ENCODE data around the gene MYADM.
A peak's percentile ranks its signal among the peaks of the same experiment; 100 is the strongest.
"Not testable (repeated sequence)": the region's sequence is repeated elsewhere in the genome, so short reads cannot be mapped to it uniquely, and the experiment has no call there.

The MYADM gene, protein sequence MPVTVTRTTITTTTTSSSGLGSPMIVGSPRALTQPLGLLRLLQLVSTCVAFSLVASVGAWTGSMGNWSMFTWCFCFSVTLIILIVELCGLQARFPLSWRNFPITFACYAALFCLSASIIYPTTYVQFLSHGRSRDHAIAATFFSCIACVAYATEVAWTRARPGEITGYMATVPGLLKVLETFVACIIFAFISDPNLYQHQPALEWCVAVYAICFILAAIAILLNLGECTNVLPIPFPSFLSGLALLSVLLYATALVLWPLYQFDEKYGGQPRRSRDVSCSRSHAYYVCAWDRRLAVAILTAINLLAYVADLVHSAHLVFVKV

DNA sequence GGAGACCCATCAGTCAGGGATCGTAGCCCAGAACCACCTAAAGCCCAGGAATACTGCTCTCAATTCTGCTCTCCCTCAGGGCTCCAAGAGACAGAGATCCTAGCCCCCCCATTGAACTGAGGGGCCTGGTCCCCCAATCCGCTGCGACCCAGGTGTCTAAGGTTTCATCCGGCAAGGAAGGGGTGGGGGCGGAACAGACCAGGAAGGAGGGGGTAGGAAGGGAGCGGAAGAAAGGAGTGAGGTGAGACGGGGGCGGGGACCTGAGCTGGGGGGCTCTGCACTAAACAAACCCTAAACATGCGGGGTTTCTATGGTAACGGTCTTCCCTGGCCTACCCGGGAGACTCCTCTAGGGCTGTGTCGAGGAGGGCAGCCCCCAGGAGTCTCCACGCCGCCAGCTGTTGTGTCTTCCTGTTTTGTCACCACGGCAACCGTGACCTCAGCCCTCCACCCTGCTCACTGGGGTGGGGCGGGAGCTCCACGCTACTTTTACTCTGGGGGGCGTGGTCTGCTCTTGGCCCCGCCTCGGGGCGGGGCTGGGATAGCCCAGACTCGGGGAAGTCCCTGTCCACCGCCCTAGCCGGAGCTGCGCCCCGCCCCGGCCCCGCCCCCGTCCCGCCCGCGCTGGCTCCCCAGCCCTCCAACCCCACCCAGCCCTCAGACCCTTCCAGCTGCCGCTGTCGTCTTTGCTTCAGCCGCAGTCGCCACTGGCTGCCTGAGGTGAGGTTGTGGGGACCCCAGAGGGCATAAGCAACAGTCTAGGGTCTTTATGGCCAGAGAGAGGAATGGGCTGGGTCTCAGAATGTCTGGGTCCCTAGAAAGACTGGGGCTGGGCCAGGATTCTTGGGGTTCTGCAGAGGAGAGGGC, at the start of gene MYADM:
MYADM (plus strand) TSS at position 659 of the 866 bp plus-strand sequence. CDS start 5,647 bp downstream, outside the sequence.
- DNase-seq: peak; percentile 99

DNA sequence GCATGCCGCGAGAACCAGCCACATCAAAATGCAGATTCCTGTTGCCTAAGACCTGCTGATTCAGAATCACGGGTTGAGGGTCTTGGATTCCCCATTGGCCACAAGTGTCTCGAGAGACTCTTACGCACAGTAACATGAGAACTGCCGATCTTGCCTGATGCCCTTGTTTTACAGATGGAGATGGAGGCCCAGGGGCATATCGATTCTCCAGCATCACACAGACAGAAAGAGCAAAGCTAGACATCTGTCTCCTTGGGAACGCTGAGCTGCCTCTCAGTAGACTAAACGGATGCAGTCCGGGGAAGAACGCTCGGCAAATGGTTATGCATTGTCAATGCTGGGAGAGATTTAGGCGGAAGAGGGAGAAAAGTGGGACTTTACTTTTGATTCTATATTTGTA, 48.9 kb upstream of the MYADM start:
- no peak for DNase-seq

DNA sequence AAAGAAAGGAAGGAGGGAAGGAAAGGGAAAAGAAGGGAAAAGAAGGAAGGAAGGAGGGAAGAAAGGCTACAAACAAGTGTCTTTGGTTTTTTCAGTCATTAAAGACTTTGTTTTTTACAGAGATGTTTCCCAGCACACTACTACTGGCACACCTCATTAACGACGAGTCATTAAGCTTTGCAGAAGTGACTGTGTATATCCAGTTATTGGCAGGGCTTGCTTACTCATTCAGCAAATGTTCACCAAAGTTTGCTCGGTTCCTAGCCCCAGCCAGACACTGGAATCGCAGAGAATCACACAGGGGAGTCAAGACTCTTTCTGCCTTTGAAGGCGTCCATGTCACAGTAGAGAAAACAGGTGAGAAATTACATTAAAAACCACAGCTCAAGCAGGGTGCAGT, 47.8 kb upstream of the MYADM start:
- DNase-seq: no peak

DNA sequence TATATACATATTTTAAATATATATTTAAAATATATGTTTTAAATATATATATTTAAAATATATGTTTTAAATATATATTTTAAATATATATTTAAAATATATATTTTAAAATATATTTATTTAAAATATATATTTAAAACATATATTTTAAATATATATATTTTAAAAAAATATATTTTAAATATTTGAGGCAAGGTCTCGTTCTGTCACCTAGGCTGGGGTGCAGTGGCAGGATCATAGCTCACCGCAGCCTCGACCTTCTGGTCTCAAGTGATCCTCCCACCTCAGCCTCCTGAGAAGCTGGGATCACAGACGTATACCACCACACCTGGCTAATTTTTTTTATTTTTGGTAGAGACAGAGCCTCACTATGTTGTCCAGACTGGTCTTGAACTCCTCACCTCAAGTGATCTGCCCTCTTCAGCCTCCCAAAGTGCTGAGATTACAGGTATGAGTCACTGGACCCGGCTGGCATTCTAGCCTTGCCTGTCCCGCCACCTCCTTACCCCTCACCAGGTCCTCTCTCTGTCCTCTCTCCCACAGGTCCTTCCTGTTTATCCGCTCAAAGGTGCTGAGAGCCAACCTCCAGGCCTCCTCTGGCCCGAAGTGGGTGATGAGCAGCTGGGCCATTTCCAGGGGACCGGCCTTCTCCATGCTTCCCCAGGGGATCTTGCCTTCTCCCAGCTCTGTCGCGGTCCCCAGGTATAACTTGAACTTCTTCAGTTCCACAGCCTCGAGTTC, 44.1 kb upstream of the MYADM start:
- no peak for DNase-seq

DNA sequence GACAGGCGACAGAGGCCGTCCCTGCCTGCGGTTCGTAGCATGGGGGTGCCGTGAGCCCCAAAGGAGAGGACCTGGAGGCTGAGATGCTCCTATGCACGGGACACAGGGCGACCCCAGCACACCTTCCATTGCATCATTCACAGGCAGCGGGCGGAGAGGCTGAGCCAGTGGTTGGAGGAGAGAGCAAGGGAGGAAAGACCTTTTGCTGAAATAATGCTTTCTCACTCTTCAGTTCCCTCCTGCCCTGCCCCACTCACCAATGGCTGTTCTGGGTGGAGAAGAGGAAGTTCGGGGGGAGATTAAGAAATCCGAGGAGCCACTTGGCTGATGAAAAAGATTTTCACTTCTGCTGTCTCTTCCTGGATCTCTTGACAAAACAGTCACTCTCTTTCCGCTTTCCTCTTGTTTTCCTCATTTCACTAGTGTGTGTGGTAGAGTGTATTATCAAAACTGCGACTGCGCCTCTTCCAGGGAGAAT, 43.5 kb upstream of the MYADM start, which contains the start of gene NLRP12:
NLRP12 (minus strand) TSS at position 181 of the 478 bp plus-strand sequence; CDS start at position 41, 140 bp downstream.
- peak; percentile 26 for DNase-seq

DNA sequence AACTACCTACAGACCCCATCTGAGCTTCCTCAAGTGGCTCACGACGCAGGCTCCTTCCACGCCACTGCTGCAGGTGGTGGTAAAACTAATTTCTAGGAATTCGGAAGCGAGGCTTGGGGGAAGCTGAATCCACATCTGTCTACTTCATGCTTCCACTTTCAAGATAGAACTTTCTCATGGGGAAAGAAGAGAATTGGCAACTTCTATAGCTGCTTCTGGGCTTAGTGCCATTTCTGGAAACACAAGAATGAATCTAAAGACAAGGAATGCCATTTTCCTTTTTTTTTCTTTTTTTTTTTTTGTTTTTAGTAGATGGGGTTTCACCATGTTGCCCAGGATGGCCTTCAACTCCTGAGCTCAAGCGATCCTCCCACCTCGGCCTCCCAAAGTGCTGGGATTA, 40.8 kb upstream of the MYADM start:
- DNase-seq: no peak

DNA sequence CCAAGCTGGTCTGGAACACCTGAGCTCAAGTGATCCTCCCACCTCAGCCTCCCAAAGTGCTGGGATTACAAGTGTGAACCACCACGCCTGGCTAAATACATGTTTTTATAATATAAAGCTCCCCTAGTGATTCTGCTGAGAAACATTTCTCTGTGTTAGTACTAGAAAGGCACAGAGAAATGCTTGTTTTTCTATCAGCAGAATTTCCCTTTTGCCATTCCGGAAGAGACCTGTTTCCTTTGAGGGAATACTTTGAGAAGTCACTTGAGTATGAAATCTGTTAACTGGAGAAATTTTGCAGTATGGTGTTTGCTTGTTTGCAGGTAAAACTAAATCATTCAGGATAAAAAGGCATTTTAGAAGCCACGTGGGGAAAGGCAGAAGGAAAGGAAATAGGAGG, 39.2 kb upstream of the MYADM start:
- no peak for DNase-seq

DNA sequence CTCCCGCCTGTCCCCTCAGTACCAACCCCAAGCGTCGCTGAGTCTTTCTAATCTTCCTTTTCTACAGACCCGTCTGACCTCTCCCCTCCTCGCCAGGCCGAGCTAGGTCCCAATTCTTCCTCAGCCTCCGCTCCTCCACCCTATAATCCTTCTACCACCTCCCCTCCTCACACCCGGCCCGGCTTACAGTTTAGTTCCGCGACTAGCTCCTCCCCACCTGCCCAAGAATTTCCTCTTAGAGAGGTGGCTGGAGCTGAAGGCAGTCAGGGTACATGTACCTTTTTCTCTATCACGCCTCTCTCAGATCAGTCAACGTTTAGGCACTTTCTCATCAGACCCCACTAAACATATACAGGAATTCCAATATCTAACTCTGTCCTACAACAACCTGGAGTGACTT, 34.8 kb upstream of the MYADM start:
- not testable (repeated sequence) for DNase-seq

DNA sequence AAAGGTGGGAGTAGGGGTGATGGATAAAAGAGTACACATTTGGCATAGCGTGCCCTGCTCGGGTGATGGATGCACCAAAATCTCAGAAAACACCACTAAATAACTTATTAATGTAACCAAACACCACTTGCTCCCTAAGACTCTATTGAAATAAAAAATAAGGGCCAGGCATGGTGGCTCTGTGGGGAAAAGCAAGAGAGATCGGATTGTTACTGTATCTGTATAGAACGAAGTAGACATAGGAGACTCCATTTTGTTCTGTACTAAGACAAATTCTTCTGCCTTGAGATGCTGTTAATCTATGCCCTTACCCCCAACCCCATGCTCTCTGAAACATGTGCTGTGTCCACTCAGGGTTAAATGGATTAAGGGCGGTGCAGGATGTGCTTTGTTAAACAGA, 29.2 kb upstream of the MYADM start:
- DNase-seq: not testable (repeated sequence)

DNA sequence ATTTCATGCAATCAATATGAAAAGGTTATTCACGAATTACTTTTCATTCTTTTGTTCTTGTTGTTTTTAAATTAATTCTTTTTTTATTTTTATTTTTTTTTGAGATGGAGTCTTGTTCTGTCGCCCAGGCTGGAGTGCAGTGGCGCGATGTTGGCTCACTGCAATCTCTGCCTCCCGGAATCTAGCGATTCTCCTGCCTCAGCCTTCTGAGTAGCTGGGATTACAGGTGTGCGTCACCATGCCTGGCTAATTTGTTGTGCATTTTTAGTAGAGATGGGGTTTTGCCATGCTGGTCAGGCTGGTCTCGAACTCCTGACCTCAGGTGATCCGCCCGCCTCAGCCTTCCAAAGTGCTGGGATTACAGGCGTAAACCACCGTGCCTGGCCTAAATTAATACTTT, 27.4 kb upstream of the MYADM start:
- not testable (repeated sequence) for DNase-seq

DNA sequence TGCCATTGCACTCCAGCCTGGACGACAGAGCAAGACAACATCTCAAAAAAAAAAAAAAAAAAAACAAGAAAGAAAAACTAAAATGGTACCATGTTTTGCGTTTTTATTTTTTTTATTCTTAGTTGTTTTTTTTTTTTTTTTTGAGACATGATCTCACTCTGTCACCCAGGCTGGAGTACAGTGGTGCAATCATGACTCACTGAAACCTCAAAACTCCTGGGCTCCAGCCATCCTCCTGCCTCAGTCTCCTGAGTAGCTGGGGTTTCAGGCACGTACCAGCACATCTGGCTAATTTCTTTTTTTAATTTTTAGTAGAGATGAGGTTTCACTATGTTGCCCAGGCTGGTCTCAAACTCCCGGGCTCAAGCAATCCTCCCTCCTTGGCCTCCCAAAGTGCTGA, 26.8 kb upstream of the MYADM start:
- not testable (repeated sequence) for DNase-seq

DNA sequence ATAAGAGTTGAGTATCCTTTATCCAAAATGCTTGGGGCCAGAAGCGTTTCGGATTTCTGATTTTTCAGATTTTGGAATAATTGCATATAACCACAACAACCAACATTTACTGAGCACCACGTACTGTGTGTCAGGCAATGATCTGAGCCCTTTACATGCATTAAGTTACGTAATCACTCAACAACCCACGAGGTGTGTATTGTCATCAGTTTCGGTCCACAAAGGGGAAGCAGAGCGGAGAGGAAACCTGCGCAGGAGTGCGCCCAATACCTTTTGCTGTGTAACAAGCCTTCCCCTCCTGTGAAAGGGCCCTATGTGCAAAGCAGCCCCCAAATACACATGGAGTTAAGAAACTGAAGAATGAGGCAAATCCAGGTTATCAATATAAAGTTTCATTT, 22.8 kb upstream of the MYADM start:
- DNase-seq: no peak

DNA sequence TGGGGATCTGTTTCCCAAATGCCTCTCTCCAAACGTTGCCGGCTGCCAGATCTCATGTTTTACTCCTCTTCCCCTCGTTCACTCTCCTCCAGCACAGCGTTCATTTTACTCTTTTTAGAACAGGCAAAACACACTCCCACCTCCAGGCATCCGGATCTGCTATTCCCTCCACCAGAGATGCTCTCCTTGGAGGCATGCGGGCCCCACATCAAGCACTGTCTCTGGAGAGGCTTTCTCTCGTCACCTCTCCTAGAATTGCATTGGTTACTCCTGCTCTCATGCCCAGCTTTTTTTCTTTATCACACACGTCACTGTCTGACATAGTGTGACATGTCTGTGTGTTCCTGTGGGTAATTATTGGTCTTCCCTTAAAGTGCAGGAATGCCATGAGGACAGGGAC, 20.1 kb upstream of the MYADM start:
- DNase-seq: no peak

DNA sequence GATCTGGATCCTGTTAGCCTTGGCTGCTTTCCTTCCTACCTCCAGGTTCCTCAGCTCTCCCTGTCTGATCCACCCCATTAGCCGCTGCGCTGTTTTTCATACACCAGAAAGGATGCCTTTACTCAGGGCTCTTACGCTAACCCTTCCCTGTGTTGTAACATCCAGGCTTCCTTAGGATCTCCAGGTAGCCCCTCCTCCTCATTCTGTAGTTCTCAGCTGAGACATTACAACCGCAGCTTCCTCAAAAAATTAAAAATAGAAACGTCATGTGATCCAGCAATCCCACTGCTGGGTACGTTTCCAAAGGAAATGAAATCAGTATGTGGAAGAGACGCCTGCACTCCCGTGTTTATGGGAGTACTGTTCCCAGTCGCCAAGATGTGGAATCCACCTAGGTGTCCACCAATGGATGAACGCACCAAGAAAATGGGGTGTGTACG, 18.4 kb upstream of the MYADM start:
- no peak for DNase-seq

DNA sequence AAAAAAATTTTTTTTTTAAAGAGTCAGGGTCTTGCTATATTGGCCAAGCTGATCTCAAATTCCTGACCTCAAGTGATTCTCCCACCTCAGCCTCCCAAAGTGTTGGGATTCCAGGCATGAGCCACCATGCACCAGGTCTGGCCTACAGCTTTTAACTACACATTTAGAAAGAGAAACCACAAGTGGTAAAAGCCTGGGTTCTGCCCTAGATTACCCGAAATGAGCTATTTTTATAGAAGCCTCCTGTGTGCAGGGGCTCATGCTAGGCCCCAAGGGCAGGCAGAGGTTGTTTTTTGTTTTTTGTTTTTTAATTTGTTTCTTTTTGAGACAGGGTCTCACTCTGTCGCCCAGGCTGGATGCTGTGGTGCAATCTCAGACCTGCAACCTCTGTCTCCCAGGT, 14.0 kb upstream of the MYADM start:
- DNase-seq: no peak

DNA sequence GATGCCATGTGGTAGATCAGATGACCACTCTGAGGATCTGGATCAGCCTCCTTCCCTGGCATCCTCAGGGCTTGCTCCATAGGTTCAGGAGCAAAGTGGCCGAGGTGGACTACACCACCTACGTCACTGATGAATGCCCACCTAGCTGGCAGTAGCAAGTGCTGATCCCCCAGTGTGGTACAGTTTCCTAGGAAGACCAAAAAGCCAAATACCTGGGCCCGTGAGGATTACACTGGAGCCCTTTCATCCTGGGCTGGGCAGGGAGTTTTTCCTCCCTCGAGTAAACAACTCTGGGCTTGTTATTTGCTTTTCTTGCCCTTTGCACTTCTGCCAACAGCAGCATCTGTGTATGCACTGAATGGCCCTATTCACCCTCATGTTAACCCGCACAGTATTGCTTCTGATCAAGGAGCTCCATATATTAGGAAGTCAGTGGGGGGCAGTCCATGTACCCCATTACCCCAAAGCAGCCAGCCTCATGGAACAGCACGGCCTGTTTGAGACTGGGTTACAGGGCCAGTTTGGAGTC, 3.3 kb upstream of the MYADM start:
- DNase-seq: no peak

DNA sequence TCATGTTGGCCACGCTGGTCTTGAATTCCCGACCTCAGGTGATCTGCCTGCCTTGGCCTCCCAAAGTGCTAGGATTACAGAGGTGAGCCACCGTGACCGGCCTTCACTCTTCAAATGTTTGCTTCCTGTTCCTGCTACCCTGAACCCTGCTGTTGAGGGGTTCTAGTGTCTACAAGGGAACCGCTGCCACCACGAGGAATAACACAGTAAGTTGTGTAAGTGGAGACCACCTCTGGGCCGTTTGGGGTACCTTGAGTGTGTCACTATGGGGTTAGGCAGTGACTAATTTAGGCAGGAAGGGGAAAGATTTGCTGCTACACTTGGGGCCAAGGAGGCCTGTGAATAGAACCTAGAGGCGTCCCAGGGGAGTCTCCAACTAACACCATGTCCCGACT, 2.2 kb upstream of the MYADM start:
- no peak for DNase-seq

DNA sequence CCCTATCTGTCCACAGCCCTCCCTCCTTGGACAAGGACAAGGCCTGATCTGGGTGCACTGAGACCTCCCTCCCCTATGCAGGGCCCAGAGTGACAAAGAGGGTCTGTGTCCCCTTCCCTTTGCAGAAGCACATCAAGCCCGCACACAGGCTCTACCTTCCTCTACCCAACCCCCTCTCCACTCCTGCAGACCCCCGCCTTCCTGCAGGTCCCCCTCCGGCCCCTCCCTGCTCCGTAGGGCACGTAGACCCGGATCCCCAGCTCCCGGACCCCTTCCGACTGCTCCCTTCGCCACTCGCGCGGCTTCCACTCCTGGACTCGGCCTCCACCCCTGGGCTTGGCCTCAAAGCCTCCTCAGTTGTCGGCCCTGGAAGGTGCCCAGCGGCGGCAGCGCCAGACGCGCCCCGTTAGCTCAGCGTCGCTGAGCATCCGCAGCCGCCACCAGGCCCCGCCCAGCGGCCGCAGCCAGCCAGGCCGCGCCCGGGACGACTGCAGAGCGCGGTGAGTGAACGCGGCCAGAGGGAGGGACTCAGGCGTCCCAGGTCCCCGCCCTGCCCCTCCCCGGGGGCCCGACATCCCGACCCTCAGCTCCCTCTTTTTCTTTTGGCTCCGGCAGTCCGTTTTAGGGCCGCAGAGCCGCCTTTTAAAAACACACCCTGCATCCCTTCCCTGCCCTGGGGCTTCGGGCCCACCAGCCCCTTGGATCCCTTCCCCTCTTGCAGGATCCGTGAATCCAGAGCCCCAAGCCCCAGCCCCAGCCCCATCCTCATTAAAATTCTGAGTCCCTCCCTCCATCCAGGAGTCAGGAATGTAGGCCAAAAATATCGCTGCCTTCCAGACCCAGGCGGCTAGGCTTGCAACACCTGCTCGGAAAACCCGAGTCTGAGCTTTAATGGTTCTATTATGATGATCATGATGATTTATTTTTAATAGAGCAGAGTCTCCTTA, 1.5 kb upstream of the MYADM start:
- DNase-seq: peak; percentile 76

DNA sequence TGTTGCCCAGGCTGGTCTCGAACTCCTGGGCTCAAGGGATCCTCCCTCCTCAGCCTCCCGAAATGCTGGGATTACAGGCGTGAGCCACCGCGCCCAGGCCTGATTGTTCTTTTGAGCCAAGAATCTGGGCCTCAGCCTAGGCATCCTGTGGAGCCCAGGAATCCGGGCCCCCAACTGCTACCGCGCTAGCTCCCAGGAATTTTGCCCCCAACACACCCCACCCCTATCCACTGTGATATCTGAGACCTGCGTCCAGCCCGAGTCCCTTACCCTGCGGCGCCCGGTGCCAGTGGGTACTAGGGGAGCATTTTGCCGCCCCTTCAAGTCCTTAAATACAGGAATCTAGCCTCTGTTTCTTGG, 838 bp upstream of the MYADM start:
- no peak for DNase-seq

DNA sequence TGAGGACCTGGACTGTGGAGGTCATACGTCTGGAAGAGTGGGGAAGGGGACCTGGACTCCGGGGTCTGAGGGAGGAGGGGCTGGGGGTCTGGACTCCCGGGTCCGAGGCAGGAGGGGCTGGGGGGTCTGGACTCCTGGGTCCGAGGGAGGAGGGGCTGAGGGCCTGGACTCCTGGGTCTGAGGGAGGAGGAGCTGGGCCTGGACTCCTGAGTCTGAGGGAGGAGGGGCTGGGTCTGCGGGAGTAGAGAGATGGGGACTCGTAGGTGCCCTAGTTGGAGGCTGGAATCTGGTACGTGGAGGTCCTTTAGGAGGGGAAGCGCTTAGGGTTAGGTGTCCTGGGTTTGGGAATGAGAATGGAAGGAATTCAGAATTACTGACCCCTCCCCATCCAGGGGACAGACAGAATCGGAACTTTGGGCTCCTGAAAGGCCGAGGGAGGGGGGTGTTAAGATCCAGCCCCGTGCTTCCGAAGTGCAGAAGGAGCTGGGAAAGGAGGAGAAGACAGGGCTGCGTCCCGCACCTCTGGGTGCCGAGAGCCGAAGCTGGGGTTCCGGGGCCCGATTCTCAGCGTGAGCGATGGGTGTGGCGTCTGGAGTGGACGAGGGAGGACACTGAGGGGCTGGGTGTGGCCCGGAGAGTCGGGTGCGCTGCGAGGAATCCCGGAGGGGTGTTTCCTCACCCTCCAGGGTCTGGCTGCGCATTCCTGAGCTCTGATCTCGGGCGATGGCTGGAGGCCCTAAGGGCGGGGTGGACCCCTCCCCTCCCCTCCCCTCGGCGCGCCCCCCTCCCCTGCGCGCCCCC, 608 bp downstream of the MYADM start:
- peak; percentile 56 for DNase-seq
